ENCODE data around the gene FGR.

The FGR gene

GRCh38 chr1:27572679-27573426 is 62.1 kb downstream of the FGR start:
- DNase-seq (ENCODE audit: low spot score): no peak
- TF ChIP-seq CTCF (IDR thresholded peaks at IDR 0.05; ENCODE audit: borderline replicate concordance, control extremely low read depth, extremely low read depth, insufficient read depth, missing control alignments): no peak
- in situ Hi-C loops (cut with MboI; ENCODE audit: low sequenced_read_pairs, unreplicated experiment): no loop called here

DNA sequence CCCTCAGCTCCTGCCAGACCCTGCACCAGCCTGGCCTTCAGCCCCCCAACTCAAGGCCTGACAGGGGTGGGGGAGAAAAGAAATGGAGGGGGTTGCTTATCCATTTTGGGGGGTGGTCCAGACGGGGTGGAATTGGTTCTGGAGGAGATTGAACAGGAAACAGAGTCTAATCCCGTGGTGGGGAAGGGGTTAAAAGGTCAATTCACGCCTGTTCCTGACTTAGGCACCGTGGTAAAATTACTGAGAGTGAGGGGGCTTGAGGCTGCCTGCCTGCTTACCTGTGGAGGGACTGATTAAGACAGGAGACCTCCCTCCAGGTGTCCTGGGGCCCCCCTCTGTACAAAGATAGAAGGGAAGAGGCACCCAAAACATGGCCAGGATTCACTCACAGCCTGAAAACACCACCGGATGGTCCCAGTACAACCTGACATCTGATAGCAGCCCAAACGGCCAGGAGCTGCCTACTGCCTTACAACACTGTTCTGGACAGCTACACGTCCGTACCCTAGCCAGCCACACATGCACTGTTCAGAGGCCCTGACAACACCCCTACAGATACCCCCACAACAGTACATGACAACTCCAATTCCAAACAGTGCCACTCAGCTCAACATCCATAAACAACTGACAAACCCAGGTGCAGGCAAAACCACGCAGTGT is 62.8 kb downstream of the FGR start:
- no peak for DNase-seq (ENCODE audit: low spot score)
- no peak for TF ChIP-seq CTCF (IDR thresholded peaks at IDR 0.05; ENCODE audit: borderline replicate concordance, control extremely low read depth, extremely low read depth, insufficient read depth, missing control alignments)

GRCh38 chr1:27571439-27572018 is 63.5 kb downstream of the FGR start:
- in situ Hi-C loops (cut with MboI; ENCODE audit: low sequenced_read_pairs, unreplicated experiment): no loop called here
- TF ChIP-seq CTCF (IDR thresholded peaks at IDR 0.05; ENCODE audit: borderline replicate concordance, control extremely low read depth, extremely low read depth, insufficient read depth, missing control alignments): no peak
- DNase-seq (ENCODE audit: low spot score): no peak

More for the DNA sequence above, 62.8 kb downstream of the FGR start:
- in situ Hi-C loops (cut with MboI; ENCODE audit: low sequenced_read_pairs, unreplicated experiment): no loop called here

DNA sequence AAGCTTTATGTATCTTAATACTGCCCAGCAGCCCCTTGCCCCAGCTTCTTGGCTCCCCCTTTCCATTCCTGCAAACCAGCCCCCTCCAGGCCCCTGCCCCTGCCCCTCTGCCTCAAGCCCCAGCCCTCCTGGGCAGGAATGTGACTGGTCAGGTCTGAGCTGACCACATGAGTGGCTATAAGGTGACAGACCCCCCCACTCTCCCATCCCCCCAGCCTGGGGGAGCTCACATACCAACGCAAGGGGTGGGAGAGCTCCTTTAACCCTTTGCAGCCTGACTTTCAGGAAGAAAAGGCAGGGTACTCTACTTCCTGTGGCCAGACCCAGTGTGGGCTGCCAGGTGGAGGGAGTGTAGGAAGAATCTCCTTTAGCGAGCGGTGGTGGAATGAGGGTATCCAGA is 64.2 kb downstream of the FGR start:
- no peak for DNase-seq (ENCODE audit: low spot score)
- TF ChIP-seq CTCF (IDR thresholded peaks at IDR 0.05; ENCODE audit: borderline replicate concordance, control extremely low read depth, extremely low read depth, insufficient read depth, missing control alignments): no peak
- in situ Hi-C loops (cut with MboI; ENCODE audit: low sequenced_read_pairs, unreplicated experiment): no loop called here

- no peak for TF ChIP-seq CTCF (IDR thresholded peaks at IDR 0.05; ENCODE audit: borderline replicate concordance, control extremely low read depth, extremely low read depth, insufficient read depth, missing control alignments)
- DNase-seq (ENCODE audit: low spot score): no peak
- in situ Hi-C loops (cut with MboI; ENCODE audit: low sequenced_read_pairs, unreplicated experiment): no loop called here
Observed at GRCh38 chr1:27570356-27570755, 64.6 kb downstream of the FGR start.

DNA sequence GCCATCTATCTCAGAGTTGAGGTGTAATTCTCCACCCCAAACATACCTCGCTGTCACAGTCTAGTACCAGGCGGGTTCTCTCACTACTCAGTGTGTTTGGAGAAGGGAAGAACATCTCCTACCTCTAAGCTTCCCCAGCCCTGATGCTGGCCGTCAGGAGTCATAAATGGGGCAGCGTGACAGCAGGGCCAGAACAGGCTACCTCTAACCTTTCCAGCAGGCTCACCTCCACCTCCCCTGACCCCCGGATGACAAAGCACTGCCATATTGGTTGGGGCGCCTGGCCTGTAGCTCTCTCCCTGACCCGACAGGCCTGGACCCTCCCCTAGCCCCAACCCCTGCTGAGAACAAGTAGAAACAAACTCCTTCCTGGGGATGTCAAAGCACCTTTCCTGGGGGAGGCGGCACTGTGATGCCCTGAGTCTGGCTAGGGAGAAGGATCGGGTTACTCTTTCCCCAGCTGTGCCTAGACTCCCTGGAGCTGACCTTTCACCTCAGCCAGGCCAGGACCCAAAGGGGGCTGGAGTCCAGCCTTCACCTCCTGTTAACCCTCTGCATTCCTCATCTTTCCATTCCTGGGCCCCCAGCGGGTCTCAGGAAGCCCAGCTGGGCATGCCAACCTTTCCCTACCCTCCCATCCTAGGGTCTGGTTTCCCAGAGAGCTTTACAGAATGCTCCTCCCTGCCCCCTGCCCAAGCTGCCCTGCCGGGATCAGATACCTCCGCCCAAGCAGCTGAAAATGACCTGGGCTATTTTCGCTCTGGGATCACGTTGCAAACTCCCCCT is 65.3 kb downstream of the FGR start:
- DNase-seq (ENCODE audit: low spot score): no peak
- no peak for TF ChIP-seq CTCF (IDR thresholded peaks at IDR 0.05; ENCODE audit: borderline replicate concordance, control extremely low read depth, extremely low read depth, insufficient read depth, missing control alignments)
- in situ Hi-C loops (cut with MboI; ENCODE audit: low sequenced_read_pairs, unreplicated experiment): no loop called here

Measured in GM13976 (cell line).